Fibroblast of skin of left quadriceps (primary cell): ENCODE data around the gene RMND5B.
"Not testable (repeated sequence)": the region's sequence is repeated elsewhere in the genome, so short reads cannot be mapped to it uniquely, and the experiment has no call there.

Experiments
- DNase-seq, 2 experiments: peaks; one replicate each; pipeline ENCODE4 v3.0.0-alpha.2; 2013; ENCODE audit warnings: low read depth in 2 of 2

Gene RMND5B, protein sequence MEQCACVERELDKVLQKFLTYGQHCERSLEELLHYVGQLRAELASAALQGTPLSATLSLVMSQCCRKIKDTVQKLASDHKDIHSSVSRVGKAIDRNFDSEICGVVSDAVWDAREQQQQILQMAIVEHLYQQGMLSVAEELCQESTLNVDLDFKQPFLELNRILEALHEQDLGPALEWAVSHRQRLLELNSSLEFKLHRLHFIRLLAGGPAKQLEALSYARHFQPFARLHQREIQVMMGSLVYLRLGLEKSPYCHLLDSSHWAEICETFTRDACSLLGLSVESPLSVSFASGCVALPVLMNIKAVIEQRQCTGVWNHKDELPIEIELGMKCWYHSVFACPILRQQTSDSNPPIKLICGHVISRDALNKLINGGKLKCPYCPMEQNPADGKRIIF

DNA sequence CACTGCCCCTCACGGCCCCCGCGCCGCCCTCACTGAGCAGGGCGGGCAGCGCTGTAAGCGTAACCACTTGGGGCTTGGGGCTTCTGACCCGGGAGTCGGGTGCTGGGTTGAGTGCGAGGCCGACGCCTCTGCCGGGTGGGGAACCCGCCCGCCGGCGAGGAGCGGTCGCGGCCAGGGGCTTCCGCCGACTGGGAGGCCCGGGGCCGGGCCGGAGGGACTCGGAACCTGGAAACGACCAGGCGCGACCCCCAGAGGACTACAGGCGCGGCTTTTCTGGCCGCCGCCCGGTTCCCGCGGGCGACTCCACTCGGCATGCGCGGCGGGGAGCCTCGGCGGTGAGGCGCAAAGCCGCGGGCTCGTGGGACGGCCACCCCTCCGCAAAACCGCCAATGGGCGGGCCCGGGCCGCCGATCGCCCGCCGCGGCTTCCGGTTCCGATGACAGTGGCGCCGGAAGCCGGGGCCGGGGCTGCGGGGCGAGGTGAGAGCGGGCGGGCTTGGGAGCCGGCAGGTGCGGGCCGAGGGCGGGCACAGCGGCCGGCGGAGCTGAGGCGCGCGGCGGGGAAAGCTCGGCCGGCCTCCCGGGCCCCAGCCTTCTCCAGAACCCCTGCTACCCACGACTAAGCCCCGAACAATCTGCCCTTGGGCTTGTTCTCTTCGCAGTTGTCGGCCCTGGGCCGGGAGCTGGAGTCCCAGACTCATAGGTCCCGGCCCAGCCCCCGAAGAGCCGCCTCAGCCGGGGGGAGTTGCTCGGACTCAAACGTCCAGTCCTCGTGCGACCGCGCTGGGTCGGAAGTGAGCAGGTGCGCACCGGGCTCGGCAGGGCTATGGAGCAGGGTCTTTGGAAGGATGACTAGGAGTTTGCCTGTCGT lies at the start of gene RMND5B:
Gene RMND5B (plus strand): TSS at position 439 of the 870 bp plus-strand sequence. CDS start 7,106 bp downstream, outside the sequence.
- peak; percentile 37 to 42 for DNase-seq

DNA sequence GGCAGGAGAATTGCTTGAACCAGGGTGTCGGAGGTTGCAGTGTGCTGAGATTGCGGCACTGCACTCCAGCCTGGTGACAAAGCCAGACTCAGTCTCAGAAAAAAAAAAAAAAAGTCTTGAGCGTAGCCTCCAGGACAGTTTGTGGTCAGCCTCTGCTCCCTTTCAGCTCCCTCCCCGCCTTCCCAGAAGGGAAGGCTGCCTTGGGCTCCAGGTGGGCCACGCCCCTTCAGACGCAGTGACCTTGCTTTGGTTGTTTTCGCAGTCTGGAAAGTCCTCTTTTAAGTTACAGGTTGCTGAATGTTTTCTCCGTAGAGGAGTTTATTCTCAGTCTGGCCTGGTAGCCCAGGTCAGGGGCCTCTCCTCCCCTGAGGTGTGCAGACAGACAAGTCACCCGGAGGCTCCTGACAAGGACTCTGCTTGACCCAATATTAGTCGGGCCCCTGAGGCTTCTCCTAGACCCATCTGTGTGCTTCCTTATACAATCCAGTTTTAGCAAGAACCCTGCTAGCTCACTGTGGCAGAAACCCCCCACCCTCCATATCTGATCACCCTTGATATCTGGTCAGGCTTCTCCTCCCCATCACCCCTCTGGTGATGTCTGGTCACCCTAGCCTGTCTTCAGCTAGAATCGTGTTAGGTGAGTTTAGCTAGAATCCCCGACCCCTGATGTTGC lies 49.1 kb upstream of the RMND5B start:
- DNase-seq = no peak

DNA sequence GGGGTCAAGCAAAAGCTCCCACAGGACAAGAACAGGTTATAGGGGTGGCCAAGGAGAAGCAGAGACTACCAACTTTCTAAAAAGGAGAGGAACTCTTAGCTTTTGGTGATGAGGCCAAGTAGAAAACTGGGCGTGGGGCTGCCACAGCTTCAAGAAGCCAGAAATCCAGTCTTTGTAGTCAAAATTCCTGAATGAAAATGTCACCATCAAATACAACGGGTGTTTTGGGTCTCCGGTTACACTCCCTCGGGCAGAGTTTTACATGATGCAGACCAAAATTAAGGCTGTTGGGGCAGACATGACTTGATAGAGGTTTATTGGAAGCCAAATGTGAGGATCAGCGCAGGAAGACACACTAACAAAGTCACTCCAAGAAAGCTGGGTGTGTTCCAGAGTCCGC lies 46.9 kb upstream of the RMND5B start:
- no peak for DNase-seq

DNA sequence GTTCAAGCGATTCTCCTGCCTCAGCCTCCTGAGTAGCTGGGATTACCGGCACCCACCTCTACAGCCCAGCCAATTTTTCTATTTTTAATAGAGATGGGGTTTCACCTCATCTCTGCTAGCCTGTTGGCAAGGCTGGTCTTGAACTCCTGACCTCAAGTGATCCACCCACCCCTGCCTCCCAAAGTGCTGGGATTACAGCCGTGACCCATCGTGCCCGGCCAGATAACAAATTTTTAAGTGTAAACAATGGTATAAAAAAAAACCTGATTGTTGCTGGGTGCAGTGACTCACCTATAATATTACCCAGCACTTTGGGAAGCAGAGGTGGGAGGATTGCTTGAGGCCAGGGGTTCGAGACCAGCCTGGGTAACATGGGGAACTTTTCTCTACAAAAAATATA lies 45.5 kb upstream of the RMND5B start:
- DNase-seq = no peak

DNA sequence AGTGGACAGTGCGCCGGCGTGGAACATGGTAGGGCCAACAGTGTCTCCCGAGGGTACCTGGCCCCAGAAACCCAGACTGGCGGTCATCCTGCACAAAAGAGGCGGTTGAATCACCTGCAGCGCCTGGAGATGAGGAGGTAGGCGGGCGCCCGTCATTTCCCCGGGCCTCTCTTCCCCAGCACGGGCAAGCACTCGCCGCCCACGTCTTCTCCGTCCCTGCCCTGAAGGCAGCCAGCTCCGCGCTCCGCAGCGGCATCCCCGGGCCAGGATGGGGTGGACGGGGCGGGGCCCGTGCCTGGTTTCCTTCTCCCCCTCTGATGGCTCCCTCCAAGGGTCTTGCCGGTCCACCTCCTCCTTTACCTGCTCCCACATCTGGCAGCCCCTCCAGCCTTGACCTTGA lies 44.5 kb upstream of the RMND5B start:
- no peak for DNase-seq

DNA sequence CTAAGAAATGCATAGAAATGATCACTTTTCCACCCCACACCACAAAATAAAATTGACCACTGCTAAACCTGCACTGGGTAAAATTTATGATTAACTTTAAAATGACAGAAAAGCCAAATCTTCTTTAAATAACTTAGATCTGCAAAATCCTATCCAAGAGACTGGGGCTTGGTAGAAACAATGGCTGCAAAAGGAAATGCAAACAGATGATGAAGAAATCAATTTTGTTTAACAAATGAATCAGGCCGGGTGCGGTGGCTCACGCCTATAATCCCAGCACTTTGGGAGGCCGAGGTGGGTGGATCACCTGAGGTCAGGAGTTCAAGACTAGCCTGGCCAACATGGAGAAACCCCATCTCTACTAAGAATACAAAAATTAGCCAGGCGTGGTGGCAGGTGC lies 43.6 kb upstream of the RMND5B start:
- DNase-seq = not testable (repeated sequence)

DNA sequence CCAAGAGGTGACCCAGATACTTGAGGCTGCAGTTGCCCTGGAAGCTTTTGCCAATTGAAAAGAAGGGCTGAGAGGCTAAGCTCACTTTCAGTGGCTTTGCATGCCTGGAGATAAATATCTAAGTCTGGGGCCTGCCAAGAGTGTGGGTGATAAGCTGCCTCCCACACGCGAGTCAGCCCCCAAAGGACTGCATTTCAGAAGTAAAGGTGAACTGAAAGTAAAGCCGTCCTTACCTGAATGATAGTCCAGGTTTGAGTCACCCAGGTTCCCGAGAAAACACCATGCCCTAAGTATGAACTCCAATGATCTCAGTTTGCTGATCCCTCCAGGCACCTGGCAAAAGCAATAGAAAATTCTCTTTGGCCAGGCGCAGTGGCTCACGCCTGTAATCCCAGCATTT lies 40.0 kb upstream of the RMND5B start:
- no peak for DNase-seq

DNA sequence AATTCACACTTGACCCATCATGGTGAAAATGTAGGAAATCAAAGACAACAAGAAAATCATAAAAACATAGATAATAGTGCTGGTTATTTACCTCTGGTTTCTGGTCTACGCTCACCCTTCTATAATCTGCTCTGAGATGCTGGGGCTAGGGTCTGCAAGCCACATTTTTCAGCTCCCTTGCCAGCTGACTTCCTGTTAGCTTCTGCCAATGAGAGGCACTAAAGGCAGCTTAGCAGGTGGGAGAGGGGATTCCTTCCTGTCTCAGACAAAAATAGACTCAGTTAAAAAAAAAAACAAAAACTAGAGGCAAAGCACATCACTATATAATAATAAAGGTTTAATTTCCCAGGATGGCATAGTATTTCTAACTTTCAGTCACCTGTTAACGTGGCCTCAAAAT lies 37.7 kb upstream of the RMND5B start:
- DNase-seq = no peak

DNA sequence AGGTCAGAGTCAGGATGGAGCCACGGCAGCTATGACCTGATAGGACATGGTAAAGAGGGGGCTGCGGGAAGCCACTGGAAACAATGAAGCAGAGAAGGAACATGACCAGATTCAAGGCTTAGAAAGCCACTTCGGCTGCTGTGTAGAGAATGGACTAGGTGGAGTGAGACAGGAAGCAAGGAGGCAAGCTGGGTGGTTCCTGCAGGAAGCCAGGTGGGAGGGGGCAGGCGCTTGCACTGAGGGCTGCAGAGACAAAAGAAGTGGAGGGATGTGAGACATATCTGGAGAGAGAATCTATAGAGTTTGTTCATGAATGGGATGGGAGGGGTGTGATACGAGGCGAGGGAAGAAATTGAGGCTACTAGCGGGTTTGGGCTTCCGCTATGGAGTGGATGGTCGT lies 36.5 kb upstream of the RMND5B start:
- DNase-seq = no peak

DNA sequence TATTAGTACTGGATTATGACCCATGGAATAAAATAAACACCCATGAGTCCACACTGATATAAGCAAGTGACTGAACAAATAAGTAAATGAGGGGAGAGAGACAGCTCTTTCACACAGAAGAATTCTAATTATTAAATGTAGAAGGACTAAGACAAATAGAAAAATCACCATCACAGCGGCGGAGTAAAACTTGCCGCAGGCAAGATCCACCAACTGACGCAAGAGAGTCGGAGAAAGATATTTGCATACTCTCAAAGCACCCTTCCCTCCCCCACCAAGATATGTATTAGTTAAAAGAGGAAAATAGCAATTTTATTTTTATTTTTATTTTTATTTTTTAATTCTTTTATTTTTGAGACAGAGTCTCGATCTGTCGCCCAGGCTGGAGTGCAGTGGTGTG lies 32.1 kb upstream of the RMND5B start:
- DNase-seq = no peak

DNA sequence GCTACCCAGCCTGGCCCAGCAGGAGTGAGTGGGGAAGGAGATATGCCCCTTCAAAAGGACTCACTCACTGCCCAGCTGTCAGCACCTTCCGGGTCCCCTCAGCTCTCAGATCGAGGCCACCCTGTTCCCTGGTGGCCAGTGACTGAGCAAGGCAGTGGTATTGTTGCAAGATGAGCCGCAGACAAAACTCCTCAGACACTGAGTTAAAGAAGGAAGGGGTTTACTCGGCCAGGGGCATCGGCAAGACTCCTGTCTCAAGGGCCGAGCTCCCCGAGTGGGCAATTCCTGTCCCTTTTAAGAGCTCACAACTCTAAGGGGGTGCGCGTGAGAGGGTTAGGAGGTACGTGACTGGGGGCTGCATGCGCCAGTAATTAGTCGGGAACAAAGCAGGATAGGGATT lies 27.2 kb upstream of the RMND5B start:
- DNase-seq = no peak

DNA sequence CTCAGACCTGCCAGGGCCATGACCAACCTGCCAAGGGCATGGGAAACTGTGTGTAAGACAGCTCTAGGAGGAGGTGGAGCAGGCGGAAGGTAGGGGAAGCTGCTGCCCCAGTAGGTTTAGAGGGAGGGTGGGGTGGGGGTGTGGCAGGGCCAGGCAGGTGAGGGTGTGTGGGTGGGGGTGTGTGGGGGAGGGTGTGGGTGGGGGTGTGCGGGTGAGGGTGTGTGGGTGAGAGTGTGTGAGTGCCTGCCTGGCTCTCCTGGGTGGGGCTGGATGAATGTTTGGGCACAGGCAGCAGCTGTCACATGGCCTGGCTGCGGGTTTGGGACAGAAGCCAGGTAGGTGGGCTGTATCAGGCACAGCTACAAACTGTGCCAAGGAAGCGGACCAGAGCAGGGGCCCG lies 26.3 kb upstream of the RMND5B start:
- no peak for DNase-seq

DNA sequence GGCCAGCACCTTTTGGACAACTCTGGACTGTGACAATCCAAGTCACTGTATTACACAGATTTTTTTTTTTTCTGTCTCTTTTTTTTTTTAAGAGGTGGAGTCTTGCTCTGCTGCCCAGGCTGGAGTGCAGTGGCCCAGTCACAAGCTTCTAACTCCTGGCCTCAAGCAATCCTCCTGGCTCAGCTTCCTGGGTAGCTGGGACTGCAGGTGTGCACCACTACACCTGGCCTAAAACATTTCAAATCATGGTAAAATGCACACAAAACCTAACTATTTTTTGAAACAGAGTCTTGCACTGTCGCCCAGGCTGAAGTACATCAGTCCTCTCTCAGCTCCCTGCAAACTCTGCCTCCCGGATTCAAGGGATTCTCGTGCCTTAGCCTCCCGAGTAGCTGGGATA lies 24.7 kb upstream of the RMND5B start:
- DNase-seq = no peak

DNA sequence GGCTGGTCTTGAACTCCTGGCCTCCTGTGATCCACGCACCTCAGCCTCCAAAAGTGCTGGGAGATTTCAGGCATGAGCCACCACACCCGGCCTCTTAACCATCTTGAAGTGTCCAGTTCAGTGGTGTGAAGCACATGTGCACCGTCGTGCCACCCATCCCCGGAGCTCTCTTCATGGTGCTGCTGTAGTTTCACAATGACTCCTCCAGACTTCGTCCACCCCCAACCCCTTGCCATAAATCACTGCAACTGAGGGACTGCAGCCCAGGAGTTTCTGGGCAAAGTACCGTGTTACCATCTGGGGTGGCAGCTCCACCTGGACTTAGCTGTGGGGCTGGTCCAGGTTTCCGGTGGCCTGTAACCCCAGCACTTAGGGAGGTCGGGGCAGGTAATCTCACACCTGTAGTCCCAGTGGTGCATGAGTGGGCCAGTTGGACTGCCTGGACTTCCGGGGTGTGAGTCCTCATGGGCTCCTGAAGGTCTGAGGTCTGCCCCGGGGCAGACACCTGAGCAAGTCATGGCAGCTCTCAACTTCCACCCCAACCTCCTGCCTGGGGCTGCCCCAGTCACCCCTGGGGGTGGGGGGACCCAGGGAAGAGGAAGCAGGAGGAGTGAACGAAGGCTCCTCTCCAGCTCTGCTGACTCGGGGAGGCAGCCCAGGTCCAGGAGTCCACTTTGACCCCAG lies 24.1 kb upstream of the RMND5B start:
- no peak for DNase-seq

DNA sequence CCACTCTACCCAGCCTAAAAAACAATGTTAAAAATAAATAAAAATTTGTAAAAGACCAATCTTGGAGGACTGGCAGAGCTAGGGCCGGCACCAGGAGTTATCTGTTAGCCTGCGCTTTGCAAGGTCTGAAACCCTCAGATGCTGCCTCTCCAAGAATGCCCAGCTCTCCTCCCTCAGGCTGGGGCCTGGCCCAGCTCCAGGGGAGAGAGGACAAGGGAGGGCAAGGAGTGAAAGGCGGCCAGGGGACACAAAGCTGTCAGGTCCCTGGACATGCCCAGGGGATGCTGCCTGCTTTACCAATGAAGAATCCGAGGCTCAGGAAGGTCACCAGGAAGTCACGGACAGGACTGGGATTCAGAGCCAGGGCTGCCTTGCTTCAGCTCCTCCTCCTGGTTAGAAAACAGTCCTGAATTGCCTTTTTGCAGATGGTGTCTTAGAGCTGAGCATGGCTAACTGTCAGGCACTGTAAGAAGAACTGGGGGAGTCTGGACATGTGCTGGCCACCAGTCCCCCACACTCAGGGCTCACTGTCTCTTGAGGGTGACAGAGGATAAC lies 23.0 kb upstream of the RMND5B start:
- DNase-seq = no peak

DNA sequence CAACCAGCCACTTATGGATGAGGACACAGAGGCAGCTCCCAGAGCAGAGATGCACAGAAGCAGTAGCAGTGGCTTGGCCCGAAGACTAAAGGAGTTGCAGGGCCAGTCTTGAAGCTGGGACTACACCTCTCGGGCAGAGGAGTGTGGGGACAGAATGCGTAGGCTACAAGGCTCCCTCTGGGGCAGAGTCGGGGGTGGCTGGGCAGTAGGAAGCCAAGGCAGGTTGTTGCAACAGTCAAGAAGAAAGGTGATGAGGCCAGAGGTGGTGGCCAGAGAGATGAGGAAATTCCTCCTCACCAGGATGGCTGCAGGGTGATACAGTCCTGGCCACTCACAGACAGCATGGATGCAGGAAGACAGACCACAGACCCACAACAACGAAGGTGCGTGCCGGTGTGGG lies 22.4 kb upstream of the RMND5B start:
- no peak for DNase-seq

DNA sequence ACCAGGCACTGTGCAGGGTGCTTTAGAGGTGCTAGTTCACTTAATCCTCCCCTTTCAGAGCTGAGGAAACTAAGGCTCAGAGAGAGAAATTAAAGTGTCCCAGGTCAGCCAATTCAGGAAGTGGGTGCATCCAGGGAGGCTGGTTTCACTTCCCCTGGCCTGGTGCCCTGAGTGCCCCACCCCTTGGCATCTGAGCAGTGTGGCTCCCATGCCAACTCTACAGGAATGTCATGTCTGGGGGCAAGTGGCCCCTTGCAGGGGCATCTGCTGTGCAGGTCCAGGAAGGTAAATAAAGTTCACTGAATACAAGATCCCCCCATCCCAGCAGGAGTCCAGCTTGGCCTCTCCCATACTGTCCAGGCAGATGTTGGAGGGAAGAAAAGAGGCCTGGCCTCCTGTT lies 21.8 kb upstream of the RMND5B start:
- DNase-seq = no peak

DNA sequence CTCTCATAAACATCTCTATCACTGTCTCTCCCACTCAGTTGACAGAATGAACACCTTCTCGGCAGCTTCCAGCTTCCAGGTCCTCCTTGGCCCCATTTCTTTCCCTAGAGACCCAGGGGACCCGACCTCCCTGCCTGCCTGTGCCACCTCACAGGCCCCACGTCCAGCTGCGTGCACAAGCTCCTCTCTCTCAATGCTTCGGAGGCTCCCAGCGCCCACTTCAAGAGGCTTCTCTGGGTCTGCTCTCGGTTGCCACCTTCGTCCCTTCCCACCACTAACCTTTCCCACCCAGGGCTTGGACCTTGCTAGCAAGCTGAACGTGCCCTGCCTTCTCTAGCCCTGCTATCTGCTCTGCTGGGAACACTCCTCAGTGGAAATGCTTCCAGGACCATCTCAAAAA lies 20.3 kb upstream of the RMND5B start:
- no peak for DNase-seq

DNA sequence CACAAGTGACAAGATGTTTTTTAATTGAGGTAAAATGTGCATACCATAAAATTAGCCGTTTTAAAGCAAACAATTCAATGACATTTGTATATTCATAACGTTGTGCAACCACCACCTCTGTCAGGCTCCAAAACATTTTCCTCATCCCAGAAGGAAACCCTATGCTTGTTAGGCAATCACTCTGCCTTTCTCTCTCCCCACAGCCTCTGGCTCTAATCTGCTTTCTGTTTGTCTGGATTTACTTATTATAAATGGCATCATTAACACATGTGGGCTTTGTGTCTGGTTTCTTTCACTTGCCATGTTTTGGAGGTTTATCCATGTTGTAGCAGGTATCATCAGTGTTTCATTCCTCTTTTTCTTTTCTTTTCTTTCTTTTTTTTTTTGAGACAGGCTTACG lies 18.9 kb upstream of the RMND5B start:
- peak; percentile 25 to 29 for DNase-seq

DNA sequence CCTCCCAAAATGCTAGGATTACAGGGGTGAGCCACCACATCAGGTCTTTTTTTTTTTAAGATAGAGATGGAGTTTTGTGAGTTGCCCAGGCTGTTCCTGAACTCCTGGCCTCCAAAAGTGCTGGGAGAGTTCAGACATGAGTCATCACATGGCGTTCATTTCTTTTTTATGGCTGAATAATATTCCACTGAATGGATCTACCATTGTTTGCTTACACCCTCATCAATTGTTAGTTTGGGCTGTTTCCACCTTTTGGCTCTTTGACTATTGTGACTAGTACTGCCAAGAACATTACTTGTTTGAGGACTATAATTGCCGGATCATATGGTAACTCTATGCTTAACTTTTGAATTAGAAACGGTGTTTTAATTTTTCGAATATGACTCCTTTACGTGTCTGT lies 18.3 kb upstream of the RMND5B start:
- DNase-seq = no peak

DNA sequence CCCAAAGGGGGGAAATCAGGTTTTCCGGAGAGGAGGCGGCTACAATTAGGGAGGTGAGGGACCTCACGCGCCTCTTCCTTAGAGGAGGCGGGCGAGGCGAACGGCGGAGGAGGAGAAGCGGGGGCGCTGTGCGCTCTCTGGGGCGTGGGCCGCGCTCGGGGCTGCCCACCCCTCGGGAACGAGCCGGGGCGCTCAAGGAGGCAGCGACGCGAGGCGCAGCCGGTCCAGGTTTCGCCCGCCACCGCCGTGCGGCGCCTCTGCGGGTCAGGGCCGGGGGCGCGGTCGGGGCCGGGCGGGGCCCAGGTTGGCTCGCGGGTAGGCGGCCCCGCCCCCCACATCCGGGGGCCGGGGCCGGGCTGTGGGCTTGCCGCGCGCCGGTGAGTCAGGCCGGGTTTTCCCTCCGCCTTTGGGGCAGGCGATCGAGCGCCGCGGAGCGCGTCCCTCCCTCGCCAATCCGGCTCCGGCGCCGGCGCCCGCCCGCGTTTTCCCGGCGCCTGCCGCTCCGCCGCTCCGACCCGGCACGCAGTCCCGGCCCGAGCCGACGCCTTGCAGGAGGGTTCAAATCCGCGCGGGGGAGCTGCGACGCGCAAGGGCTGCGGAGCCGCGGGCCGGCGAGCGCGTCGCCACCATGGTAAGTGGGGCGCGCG lies 17.6 kb upstream of the RMND5B start, which contains the start of gene N4BP3:
Gene N4BP3 (plus strand): TSS at position 392 of the 647 bp plus-strand sequence. CDS start 6,052 bp downstream, outside the sequence.
- DNase-seq = no peak
